HG02852 (cell line): ENCODE measurements around the gene PARP8.
A peak's percentile ranks its signal among the peaks of the same experiment; 100 is the strongest.
"Not testable (repeated sequence)": the region's sequence is repeated elsewhere in the genome, so short reads cannot be mapped to it uniquely, and the experiment has no call there.

ENCODE experiments used
- ATAC-seq: cut with Tn5 transposase; IDR thresholded peaks from one replicate; pipeline ENCODE4 v1.9.1; 2021; ENCODE audit warnings: mild to moderate bottlenecking, moderate library complexity; ENCODE audit not compliant: unreplicated experiment

PARP8 gene

GRCh38 chr5:50679554-50679953, 13.1 kb downstream of the PARP8 start:
- ATAC-seq = not testable (repeated sequence)

GRCh38 chr5:50684721-50685120, 18.3 kb downstream of the PARP8 start:
- no peak for ATAC-seq

- no peak for ATAC-seq
Observed at GRCh38 chr5:50687548-50687947, 21.1 kb downstream of the PARP8 start.

- ATAC-seq = no peak
Observed at GRCh38 chr5:50691399-50692016, 25.1 kb downstream of the PARP8 start.

DNA sequence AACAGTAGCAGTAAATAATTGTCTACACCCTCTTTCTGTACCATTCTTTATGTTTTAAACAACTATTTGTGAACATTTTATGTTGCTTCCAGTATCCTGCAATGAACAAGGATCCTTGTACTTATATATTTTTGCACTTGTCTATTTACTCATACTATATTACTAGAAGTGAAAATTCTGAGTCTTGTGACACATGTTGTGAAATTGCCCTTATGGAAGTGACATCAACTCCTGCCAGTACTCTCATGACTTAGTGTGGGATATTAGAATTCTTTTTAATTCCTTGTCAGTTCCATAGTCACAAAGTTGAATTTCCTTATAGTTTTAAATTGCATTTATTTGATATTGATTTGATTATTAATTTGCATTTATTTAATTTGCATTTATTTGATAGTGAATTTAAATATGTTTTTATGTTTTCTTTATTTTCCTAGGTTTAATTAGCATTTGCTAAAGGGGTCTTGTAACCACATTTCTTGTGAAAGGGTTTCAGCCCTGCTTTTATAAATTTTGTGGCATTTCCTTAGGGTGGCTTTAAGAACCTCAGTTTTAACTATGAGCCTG, 27.7 kb downstream of the PARP8 start:
- no peak for ATAC-seq

GRCh38 chr5:50694626-50695025, 28.2 kb downstream of the PARP8 start:
- not testable (repeated sequence) for ATAC-seq

GRCh38 chr5:50697739-50698138, 31.3 kb downstream of the PARP8 start:
- ATAC-seq = peak; percentile 80

- ATAC-seq = no peak
Observed at GRCh38 chr5:50699737-50700136, 33.3 kb downstream of the PARP8 start.

DNA sequence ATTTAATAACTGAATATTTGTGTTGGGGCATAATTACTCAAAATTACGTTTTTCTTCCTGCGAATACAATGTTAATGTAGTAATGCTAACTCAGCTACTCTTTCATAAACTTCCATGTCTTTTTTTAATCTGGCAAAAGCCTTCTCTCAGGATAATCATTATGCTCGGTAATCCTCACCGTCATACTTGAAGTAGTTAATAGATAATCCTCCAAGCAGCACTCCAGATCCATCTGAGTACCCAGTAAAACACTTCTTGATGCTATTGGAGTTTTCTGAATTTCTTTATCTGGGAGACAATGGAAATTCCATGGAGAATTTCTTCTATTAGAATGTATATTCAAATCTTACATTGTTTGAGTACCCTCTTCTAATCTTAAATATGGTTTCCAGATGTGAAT, 34.3 kb downstream of the PARP8 start:
- ATAC-seq = no peak

DNA sequence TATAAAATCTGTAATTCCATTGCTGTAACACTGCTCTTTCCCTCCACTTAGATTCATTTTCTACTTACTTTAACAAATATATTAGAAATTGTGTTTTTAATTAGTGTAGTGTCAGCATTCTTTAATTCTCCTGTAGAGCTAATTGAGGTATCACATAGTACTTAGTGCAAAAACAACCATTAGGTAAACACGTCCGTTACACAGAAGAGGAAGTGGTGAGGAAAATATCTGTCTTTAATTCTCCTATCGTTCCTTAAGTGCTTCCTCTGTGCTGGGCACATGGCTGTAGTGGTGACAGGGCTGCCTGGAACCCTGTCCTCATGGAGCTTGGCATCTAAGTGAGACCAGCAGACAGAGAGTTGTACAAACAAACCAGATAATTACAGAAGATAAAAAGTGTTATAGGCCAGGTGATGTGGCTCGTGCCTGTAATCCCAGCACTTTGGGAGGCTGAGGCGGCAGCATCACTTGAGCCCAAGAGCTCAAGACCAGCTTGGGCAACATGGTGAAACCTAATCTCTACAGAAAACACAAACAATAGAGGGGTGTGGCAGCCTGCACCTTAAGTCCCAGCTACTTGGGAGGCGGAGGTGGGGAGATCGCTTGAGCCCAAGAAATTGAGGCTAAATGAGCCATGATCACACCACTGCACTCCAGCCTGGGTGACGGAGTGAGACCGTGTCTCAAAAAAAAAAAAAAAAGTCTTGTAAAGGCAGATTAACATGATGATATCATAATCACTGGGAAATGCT, 36.4 kb downstream of the PARP8 start:
- no peak for ATAC-seq

GRCh38 chr5:50703367-50703666, 36.9 kb downstream of the PARP8 start:
- no peak for ATAC-seq

- no peak for ATAC-seq
Observed at GRCh38 chr5:50704730-50705129, 38.3 kb downstream of the PARP8 start.

GRCh38 chr5:50709471-50709870, 43.0 kb downstream of the PARP8 start:
- no peak for ATAC-seq

GRCh38 chr5:50710838-50711237, 44.4 kb downstream of the PARP8 start:
- ATAC-seq = peak; percentile 7

GRCh38 chr5:50711280-50711679, 44.8 kb downstream of the PARP8 start:
- ATAC-seq = peak; percentile 97

DNA sequence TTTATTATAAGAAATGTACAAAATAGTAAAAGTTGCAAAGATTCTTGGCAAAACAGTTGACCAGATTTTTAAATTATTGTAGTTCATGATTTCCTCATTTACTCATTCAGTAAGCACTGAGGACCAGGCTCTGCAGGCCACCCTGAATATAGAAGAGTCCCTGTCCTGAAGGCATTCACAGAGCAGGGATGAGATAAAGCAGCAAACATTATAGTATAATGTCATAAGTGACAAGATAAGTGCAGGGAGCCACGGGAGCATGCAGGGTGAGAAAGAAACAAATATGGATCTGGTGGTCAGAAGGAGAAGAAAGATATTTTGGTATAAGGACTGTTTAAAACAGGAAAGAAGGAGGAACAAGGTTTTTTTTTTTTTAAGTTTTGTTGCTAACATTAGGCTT, 46.0 kb downstream of the PARP8 start:
- no peak for ATAC-seq

DNA sequence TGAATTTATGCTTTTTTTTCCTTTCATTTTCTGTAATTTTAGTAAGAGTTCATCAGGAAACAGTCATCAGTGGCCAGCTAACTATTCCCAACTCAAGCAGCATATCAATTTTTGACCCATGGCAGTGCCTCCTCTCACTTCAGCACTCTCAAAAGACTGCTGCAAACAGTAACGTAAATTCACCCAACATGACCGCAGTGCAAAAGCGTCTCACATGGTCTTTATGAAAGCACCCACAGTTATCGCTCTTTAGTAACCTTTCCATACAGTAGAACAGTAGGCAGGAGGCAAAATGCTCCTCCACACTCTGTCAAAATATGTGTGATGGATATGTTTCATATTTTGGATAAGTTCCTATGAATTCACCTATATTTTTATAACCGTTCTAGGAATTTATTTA, 48.6 kb downstream of the PARP8 start:
- ATAC-seq = no peak

GRCh38 chr5:50716134-50716533, 49.7 kb downstream of the PARP8 start:
- ATAC-seq = no peak

DNA sequence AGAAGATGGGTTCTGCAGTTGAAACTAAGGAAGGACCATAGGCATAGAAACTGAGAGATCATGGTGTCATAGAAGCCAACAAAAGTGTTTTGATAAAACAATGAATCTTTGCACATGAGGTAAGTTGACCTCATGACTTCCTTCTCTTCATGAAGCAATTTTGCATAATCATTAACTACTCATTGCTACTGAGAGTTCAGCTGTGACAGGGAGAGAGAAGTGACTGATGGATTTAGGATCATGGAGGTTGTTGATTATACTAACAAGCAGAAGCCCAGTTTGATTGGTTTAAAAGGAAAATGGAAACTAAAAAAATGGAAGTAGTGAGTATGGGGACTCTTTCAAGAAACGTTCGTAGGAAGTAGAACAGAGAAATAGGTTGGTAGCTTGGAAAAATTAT, 51.2 kb downstream of the PARP8 start:
- ATAC-seq = no peak

GRCh38 chr5:50720061-50720710, 53.7 kb downstream of the PARP8 start:
- ATAC-seq = no peak

- ATAC-seq = no peak
Observed at GRCh38 chr5:50722223-50722622, 55.8 kb downstream of the PARP8 start.

DNA sequence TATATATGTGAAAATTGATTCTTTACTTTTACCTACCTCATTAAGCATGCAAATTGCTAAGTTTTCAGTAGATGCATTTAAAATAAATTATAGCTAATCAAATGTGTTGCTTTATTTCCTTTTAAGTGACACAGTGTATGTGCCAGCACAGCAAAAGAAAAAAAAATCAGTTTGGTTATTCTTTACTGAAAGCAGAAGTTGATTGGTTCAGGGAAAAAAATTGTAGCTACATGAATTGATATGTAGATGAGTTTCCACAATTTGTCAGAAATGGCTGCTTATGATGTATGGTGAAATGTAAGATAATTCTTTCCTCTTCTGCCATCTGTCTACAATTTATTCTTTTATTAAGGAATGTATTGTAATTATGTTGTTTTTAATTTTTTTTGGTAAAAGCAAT, 57.8 kb downstream of the PARP8 start:
- ATAC-seq = no peak
